ENCODE results near the gene CD226. TPM values are rescaled to one million over a fixed set of nuclear protein-coding genes. Genes with fewer than 3 reads are reported as not detected.

CD226 gene
- total and polyA plus RNA-seq, 9 donors, result 0.17 to 1.5 (median 1.2) TPM

DNA sequence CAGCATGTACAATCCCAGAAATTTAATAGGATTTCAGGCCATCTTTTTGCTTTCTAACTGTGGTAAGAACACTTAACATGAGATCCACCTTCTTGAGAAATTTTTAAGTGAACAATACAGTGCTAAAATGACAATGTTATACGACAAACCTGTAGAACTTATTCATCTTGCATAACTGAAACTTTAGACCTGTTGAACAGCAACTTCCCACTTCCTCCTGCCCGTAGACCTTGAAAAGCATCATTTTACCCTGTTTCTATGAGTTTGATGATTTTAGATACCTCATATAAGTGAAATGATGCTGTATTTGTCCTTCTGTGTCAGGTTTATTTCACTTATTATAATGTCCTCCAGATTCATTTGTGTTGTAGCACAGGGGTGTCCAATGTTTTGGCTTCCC, 128.2 kb downstream of the CD226 start:
- H3K36me3 ChIP-seq, result no peaks in the 10 kb centered on the region
- H3K4me3 ChIP-seq, result no peak overlapping the region
- intact Hi-C loops (cut with DNase I), result no loop called here
- 71 to 74% (median 74%) methylated on average over 2 of the region's 2 CpGs for WGBS, 3 donors
- H3K4me1 ChIP-seq (ENCODE audit: insufficient read depth), result no peaks in the 10 kb centered on the region
- H3K9me3 ChIP-seq, result no peaks in the 10 kb centered on the region
- no peaks in the 10 kb centered on the region for H3K27me3 ChIP-seq
- TF ChIP-seq CTCF (IDR thresholded peaks at IDR 0.05) (no peak), POLR2A (IDR thresholded peaks at IDR 0.05) (no peak), EP300 (IDR thresholded peaks at IDR 0.05) (no peak)
- no peak overlapping the region for H3K27ac ChIP-seq
- no peak for DNase-seq

DNA sequence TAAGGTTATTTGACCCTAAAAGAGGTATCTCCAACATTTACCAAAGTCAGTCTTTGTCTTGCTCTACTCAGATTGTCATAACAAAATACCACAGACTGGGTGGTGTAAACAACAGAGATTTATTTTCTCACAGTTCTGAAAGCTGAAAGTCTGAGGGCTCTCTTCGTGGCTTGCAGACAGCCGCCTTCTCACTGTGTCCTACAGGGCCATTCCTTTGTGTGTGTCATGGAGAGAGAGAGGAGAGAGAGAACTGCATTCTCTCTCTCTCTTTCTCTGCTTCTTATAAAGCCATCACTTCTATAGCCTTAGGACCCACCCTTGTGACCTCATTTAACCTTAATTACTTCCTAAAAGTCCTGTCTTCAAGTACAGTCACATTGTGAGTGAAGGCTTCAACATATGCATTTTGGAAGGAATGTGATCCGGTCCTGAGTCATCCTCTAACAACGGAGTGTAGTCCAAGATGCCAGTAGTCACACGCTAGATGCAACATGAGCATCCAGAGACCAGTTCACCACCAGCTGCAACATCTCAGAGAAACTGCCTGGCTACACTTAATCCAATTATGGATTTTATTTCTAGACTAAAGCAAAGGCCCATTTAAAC, 130.2 kb downstream of the CD226 start:
- no peak for TF ChIP-seq EP300 (IDR thresholded peaks at IDR 0.05)
- TF ChIP-seq POLR2A (IDR thresholded peaks at IDR 0.05), result no peak
- TF ChIP-seq CTCF (IDR thresholded peaks at IDR 0.05), result no peak
- Histone ChIP-seq H3K27me3 (no peaks in the 10 kb centered on the region), H3K4me3 (no peak overlapping the region), H3K4me1 (ENCODE audit: insufficient read depth) (no peaks in the 10 kb centered on the region), H3K9me3 (no peaks in the 10 kb centered on the region), H3K36me3 (no peaks in the 10 kb centered on the region), H3K27ac (no peak overlapping the region)
- DNase-seq, result no peak
- 57 to 70% (median 69%) methylated on average over 5 of the region's 5 CpGs for WGBS, 3 donors
- intact Hi-C loops (cut with DNase I), result no loop called here

DNA sequence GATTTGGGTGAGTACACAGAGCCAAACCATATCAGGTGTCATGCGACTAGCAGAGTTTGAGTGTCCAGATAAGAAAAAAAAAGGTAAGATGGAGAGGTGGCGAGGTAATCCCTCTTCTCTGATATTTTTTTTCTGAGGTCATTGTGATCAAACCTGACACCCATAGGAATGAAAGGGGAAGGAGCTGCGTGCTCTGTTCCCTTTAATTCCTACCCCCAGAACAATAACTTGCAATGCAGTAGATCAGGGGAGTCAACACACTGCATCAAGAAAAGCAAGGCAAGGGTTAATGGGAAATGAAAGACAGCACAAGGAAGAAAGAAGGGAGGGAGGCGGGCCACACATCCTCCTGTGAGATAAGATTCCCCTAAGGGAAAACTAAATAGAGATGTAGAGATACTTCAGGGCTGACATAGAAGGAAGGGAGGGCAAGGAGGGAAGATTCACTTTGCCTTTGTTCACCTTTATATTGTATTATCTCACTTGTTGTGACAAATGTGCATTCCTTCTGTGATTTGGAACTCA, 132.8 kb downstream of the CD226 start:
- no peaks in the 10 kb centered on the region for H3K4me1 ChIP-seq (ENCODE audit: insufficient read depth)
- TF ChIP-seq CTCF (IDR thresholded peaks at IDR 0.05) (no peak), POLR2A (IDR thresholded peaks at IDR 0.05) (no peak), EP300 (IDR thresholded peaks at IDR 0.05) (no peak)
- intact Hi-C loops (cut with DNase I), result no loop called here
- H3K9me3 ChIP-seq, result no peaks in the 10 kb centered on the region
- WGBS, 3 donors, result 89 to 92% (median 90%) methylated on average over 4 of the region's 4 CpGs
- no peak overlapping the region for H3K27ac ChIP-seq
- H3K4me3 ChIP-seq, result no peak overlapping the region
- DNase-seq, result no peak
- no peaks in the 10 kb centered on the region for H3K36me3 ChIP-seq
- H3K27me3 ChIP-seq, result no peaks in the 10 kb centered on the region

DNA sequence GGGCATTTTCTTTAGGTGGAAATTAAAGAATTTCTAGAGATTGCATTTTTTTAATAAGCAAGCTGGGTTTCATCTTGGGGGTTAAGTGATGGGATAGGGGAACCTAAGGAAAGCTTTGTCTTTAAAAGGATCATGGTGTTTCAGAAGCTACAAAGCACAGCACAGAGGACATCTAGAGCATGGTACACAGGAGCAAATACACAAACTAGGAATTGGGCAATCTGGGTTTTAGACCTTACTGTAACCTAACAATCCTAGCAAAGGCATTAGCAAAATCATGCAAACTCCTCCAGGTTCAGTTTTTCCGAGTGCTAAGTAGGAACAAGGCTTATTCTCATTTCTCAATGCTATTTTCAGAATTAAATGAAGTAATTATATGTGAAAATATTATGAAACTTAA, 134.1 kb downstream of the CD226 start:
- Histone ChIP-seq H3K27me3 (no peaks in the 10 kb centered on the region), H3K9me3 (no peaks in the 10 kb centered on the region), H3K4me3 (no peak overlapping the region), H3K27ac (no peak overlapping the region), H3K36me3 (no peaks in the 10 kb centered on the region), H3K4me1 (ENCODE audit: insufficient read depth) (no peaks in the 10 kb centered on the region)
- DNase-seq, result no peak
- TF ChIP-seq EP300 (IDR thresholded peaks at IDR 0.05) (no peak), POLR2A (IDR thresholded peaks at IDR 0.05) (no peak)
- 82 to 96% (median 94%) methylated on average over 1 of the region's 1 CpG for WGBS, 3 donors
- intact Hi-C loops (cut with DNase I), result no loop called here

- H3K27me3 ChIP-seq, result no peaks in the 10 kb centered on the region
- no peaks in the 10 kb centered on the region for H3K36me3 ChIP-seq
- H3K4me1 ChIP-seq (ENCODE audit: insufficient read depth), result no peaks in the 10 kb centered on the region
- intact Hi-C loops (cut with DNase I), result no loop called here
- no peak overlapping the region for H3K4me3 ChIP-seq
- no peak overlapping the region for H3K27ac ChIP-seq
- no peak for DNase-seq
- no peaks in the 10 kb centered on the region for H3K9me3 ChIP-seq
- WGBS, 3 donors, result 76 to 90% (median 90%) methylated on average over 2 of the region's 2 CpGs
- TF ChIP-seq POLR2A (IDR thresholded peaks at IDR 0.05), result no peak
- no peak for TF ChIP-seq EP300 (IDR thresholded peaks at IDR 0.05)
- no peak for TF ChIP-seq CTCF (IDR thresholded peaks at IDR 0.05)
These were observed 139.3 kb downstream of the CD226 start for GRCh38 chr18:69808399-69808798.
